Epithelial cell of proximal tubule (primary cell): ENCODE results near the gene CHCHD1. TPM values are rescaled to one million over a fixed set of nuclear protein-coding genes. Genes with fewer than 3 reads are reported as not detected.

Experiments used
- DNase-seq: peaks from one replicate; pipeline ENCODE4 v3.0.0-alpha.2; 2011; ENCODE audit warnings: low read depth
- H3K4me3 ChIP-seq: 2 replicates; pipeline ENCODE4 v1.5.1; 2011; ENCODE audit warnings: low read depth, mild to moderate bottlenecking, low read length
- CTCF ChIP-seq: conservative IDR thresholded peaks from 2 replicates; pipeline ENCODE4 v1.5.1; 2012; ENCODE audit warnings: low read depth, mild to moderate bottlenecking, low read length
- total RNA-seq: library from RNA; depleted of rRNA; stranded (reverse); fragments of >200 nt; gene quantifications from 2 replicates; pipeline ENCODE4 v1.2.3, GENCODE V29; 2015

The CHCHD1 gene
- total RNA-seq, 1 donor from 2014 or later = 62.5 TPM

DNA sequence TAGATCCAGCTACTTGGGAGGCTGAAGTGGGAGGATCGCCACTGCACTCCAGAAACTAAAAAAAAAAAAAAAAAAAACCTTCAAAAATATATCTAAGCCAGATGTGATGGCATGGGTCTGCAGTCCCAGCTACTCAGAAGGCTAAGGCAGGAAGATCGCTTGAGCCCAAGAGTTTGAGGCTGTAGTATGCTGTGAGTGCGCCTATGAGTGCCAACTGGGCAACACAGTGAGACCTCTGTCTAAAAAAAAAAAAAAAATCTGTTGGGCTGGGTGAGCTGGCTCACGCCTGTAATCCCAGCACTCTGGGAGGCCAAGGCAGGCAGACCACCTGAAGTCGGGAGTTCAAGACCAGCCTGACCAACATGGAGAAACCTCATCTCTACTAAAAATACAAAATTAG, 2.8 kb upstream of the CHCHD1 start:
- no peak for DNase-seq
- no peak for TF ChIP-seq CTCF
- H3K4me3 ChIP-seq = no peak overlapping the region

DNA sequence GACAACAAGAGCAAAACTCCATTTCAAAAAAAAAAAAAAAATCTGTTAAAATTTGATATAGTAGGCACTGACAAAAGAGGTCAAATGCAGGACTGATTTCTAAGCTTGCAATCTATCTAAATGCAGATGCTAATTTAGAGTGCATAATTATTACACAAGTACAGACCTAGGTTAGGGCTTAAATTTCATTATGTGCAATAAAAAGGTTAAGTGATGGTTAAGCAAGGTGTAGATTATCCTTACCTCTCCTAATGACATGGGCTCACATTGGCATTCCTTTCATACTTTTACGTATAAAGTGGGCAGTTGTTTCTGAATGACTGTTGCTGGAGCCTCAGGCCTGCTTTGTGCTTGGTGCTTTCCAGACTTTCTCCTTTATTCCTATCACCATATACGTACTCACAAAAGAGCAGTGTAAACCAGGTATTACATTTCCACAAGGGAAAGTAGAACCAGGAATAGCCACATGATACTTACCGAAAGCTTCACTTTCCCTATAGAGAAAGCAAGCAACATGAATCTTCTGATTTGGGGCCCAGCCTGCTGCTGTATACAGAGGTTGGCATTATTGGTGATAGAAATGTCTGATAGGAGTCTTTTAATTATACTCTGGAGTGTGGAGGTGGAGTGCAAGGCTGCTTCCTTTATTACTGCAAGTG, 2.2 kb upstream of the CHCHD1 start:
- no peak overlapping the region for H3K4me3 ChIP-seq
- TF ChIP-seq CTCF = no peak
- DNase-seq = no peak

DNA sequence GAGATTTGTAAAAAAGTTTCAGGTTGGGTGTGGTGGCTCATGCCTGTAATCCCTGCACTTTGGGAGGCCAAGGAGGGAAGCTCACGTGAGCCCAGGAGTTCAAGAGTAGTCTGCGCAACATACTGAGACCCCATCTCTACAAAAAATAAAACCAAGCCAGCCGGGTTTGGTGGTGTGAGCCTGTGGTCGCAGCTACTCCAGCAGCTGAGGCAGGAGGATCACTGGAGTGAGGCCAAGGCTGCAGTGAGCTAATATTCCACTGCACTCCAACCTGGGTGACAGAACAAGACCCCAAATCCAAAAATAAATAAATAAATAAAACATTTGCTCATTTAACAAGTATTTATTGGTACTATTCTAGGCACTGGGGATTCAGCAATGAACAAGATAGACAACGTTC, 1.5 kb upstream of the CHCHD1 start:
- no peak for TF ChIP-seq CTCF
- H3K4me3 ChIP-seq = no peak overlapping the region
- DNase-seq = no peak

GRCh38 chr10:73780966-73781365, 882 bp upstream of the CHCHD1 start:
- peak overlapping the region; percentile 77 for H3K4me3 ChIP-seq
- DNase-seq = no peak
- TF ChIP-seq CTCF = no peak

- peak overlapping the region; percentile 77 for H3K4me3 ChIP-seq
- no peak for TF ChIP-seq CTCF
- DNase-seq = no peak
Observed at GRCh38 chr10:73781548-73781878, 335 bp upstream of the CHCHD1 start.

- H3K4me3 ChIP-seq = peak overlapping the region; percentile 77
- TF ChIP-seq CTCF = no peak
- DNase-seq = no peak
Observed at GRCh38 chr10:73782749-73783085, 869 bp downstream of the CHCHD1 start.

- DNase-seq = peak; percentile 89
- H3K4me3 ChIP-seq = peak within 1 kb of the TSS; percentile 96
- no peak for TF ChIP-seq CTCF
Observed at GRCh38 chr10:73785211-73785720, 3.4 kb downstream of the CHCHD1 start, which contains the start of gene ZSWIM8. TSS of gene ZSWIM8 (plus strand) at chr10:73785606. CDS start at chr10:73785879, 273 bp downstream.
